ENCODE measurements around the gene FBXO36. TPM values are rescaled to one million over a fixed set of nuclear protein-coding genes. Genes with fewer than 3 reads are reported as not detected.

The FBXO36 gene
- total RNA-seq (2013; cell fraction: nucleolus; rRNA removed), result 1.4 and 2.3 TPM in 2 replicates
- 1.4 and 2.1 TPM in 2 replicates for total RNA-seq (2014; rRNA removed)
- total RNA-seq (2014; rRNA removed; fragmentation: Illumina TruSeq; extraction: Trizol), result 1.7 and 1.9 TPM in 2 replicates
- total RNA-seq (2021), result 0.82 and 1.0 TPM in 2 replicates
- polyA plus RNA-seq (2011; ENCODE audit: low read depth), result 0.46 TPM
- polyA plus RNA-seq (2011; rRNA removed), result 0.79 and 0.94 TPM in 2 replicates
- polyA plus RNA-seq (2011; cell fraction: cytosol; rRNA removed), result 0.43 and 0.50 TPM in 2 replicates
- 0.32 and 0.37 TPM in 2 replicates for polyA plus RNA-seq (2011; cell fraction: nucleus; rRNA removed)
- polyA plus RNA-seq (2012), result 0.32 and 0.52 TPM in 2 replicates
- 1.1 and 1.7 TPM in 2 replicates for polyA plus RNA-seq (2014; fragmentation: Illumina TruSeq; extraction: Trizol)
- polyA plus RNA-seq (2014; fragmentation: Nextera tagmentation; extraction: Ambion mirVana), result 1 to 10 TPM; 1.7 to 2.7 TPM
- polyA plus RNA-seq (2014; rRNA removed), result 0.95 and 1.1 TPM in 2 replicates
- polyA plus RNA-seq (2016; fragmentation: Nextera tagmentation; extraction: Ambion mirVana), result 1 to 10 TPM; 1.3 to 1.4 TPM
- polyA minus RNA-seq (2011; rRNA and poly(A)+ RNA removed), result 0.62 and 0.73 TPM in 2 replicates
- polyA minus RNA-seq (2011; cell fraction: cytosol; rRNA and poly(A)+ RNA removed), result 0.40 TPM in 1 of 2 replicates, not detected in the other
- polyA minus RNA-seq (2011; cell fraction: nucleus; rRNA and poly(A)+ RNA removed), result 0.12 TPM in 1 of 2 replicates, not detected in the other
- percentile 42 among the genes with signal in this experiment for Bru-seq, nascent RNA
- BruChase-seq, experiment 1, labeled RNA remaining after a 6-hour chase, result percentile 41 among the genes with signal in this experiment
- BruChase-seq, experiment 2, labeled RNA remaining after a 2-hour chase, result percentile 39 among the genes with signal in this experiment
- long read RNA-seq, experiment 1, partial matches to known transcripts, result 0 of 1 reads
- long read RNA-seq, experiment 1, other reads (novel, unspliced or antisense), result 1 of 1 reads
- long read RNA-seq, experiment 2, partial matches to known transcripts, result 1 of 4 reads
- long read RNA-seq, experiment 2, other reads (novel, unspliced or antisense), result 1 of 4 reads

- DNase-seq (ENCODE audit: low read depth, low spot score), result no peak
- ChIA-PET RAD21 (ENCODE audit: unreplicated experiment) (interaction anchor here (1.0 to 2.1 kb wide), 4 partner anchors 12 to 121 kb away, joined by 3 to 16 read pairs (median 5); no protein-coding TSS in a partner anchor), SMC1A (ENCODE audit: uncharacterized antibody, unreplicated experiment) (interaction anchor here (1.0 to 2.1 kb wide), 7 partner anchors 11 to 121 kb away, joined by 3 to 9 read pairs (median 6); no protein-coding TSS in a partner anchor), POLR2A (interaction anchor here (1.2 kb wide), 2 partner anchors 12 to 100 kb away, joined by 7 to 11 read pairs; no protein-coding TSS in a partner anchor), CTCF (interaction anchor here (0.6 to 4.6 kb wide), 4 partner anchors 12 to 671 kb away, joined by 3 to 31 read pairs (median 7); no protein-coding TSS in a partner anchor)
- Histone ChIP-seq H3K9me3 (replicated peaks; ENCODE audit: control insufficient read depth, insufficient read depth, low read length) (no peaks in the 10 kb centered on the region; the same call in 2 of the 3 replicates), H3K27ac (ENCODE audit: control insufficient read depth, insufficient read depth) (peak within 1 kb of the TSS; percentile 98), H4K20me1 (ENCODE audit: control insufficient read depth, insufficient read depth) (no peaks in the 10 kb centered on the region; the same call in 1 of the 2 replicates), H2AFZ (ENCODE audit: control insufficient read depth, low read depth, low read length) (peak within 1 kb of the TSS; percentile 99), H3K4me3 (peak within 1 kb of the TSS; percentile 83), H3K4me2 (ENCODE audit: control insufficient read depth, insufficient read depth) (peak within 1 kb of the TSS; percentile 85), H3K79me2 (ENCODE audit: control insufficient read depth, insufficient read depth, low read length) (peaks cover 43% of the 10 kb centered on the region), H3K27me3 (replicated peaks in 1 of 2; ENCODE audit: control insufficient read depth in 2 of 2, insufficient read depth in 2 of 2, low read length in 1 of 2) (no peaks in the 10 kb centered on the region), H3K36me3 (ENCODE audit: control insufficient read depth in 2 of 2, insufficient read depth in 2 of 2, low read length in 1 of 2) (peaks cover 0 to 3% of the 10 kb centered on the region in 2 experiments; a peak in 1 of 4 replicates), H3K4me1 (ENCODE audit: control insufficient read depth, insufficient read depth, low read length) (no peaks in the 10 kb centered on the region), H3K9ac (ENCODE audit: control insufficient read depth, insufficient read depth, low read length) (peak within 1 kb of the TSS; percentile 90)
- no peak for FAIRE-seq
- BruUV-seq (replicated peaks), result TSS peak; percentile 70
- intact Hi-C loops (cut with micrococcal nuclease; ENCODE audit: unreplicated experiment), result loop anchor here (1.0 kb wide), 1 partner anchor 100 kb away; no protein-coding TSS in a partner anchor
- ATAC-seq, result peak; percentile 76
- WGBS (ENCODE audit: insufficient coverage, insufficient replicate concordance, low lambda C conversion rate, missing lambda C conversion rate), result 2% methylated on average over 61 of the region's 61 CpGs
- in situ Hi-C loops (cut with MboI), result no loop called here
- no peak for TF ChIP-seq EGR1 (IDR thresholded peaks at IDR 0.05; ENCODE audit: borderline replicate concordance in 1 of 2, low read depth in 2 of 2, low read length in 2 of 2)
- TF ChIP-seq MTA2 (IDR thresholded peaks at IDR 0.05; ENCODE audit: low read depth), result 0 out of 2 replicates have a peak, but pooled peaks have one; percentile 8
- TF ChIP-seq GABPA (IDR thresholded peaks at IDR 0.05; ENCODE audit: low read depth), result peak; percentile 68; the same call in 1 of the 2 replicates
- no peak for TF ChIP-seq SKIL (IDR thresholded peaks at IDR 0.05; ENCODE audit: low read depth, poor library complexity, severe bottlenecking)
- TF ChIP-seq REST (IDR thresholded peaks at IDR 0.05; ENCODE audit: low read depth, low read length), result no peak
- TF ChIP-seq RCOR1 (conservative IDR thresholded peaks at IDR 0.05; ENCODE audit: low read depth, low read length), result no peak
Observed at GRCh38 chr2:229922449-229923386, at the start of gene FBXO36. TSS of gene FBXO36 (plus strand) at chr2:229922503. CDS start at chr2:229922514, 11 bp downstream.

All from GM12878 (cell line).